ENCODE data around the gene ZNF311. TPM values are rescaled to one million over a fixed set of nuclear protein-coding genes. Genes with fewer than 3 reads are reported as not detected.
A peak's percentile ranks its signal among the peaks of the same experiment; 100 is the strongest.

Gene ZNF311
- total and polyA plus RNA-seq, 4 experiments from 2014 or later, result 0.15 to 0.64 (median 0.33) TPM; not detected in 1

DNA sequence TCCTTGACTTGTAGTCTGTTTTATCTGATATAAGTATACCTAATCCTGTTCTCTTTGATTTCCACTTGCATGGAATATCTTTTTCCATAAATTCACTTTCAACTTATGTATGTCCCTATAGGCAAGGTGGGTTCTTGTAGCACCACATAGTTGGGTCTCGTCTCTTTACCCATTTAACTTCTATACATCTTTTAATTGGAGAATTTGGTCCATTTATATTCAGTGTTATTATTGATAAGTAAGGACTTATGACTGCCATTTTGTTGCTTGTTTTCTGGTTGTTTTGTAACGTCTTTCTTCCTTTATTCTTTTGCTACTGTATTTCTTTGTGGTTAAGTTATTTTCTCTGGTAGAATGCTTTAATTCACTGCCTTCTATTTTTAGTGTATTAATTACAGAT, 14.5 kb upstream of the ZNF311 start:
- peaks cover 0 to 11% (median 4%) of the 10 kb centered on the region in 8 donors for H3K9me3 Mint-ChIP-seq
- H3K36me3 Mint-ChIP-seq, result no peaks in the 10 kb centered on the region
- H3K27me3 Mint-ChIP-seq, result peaks cover 15 to 19% of the 10 kb centered on the region in 2 donors
- peak overlapping the region in 1 of 7 donors; percentile 58 for H3K27ac Mint-ChIP-seq
- Histone ChIP-seq H3K27me3 (ENCODE audit: insufficient read depth, low read length) (peaks cover under 1% of the 10 kb centered on the region), H3K9me3 (ENCODE audit: control insufficient read depth in 1 of 2, low read length in 2 of 2) (no peaks in the 10 kb centered on the region), H3K36me3 (ENCODE audit: insufficient read depth, low read length) (no peaks in the 10 kb centered on the region), H3K4me3 (ENCODE audit: low read length in 2 of 2) (no peak overlapping the region), H3K4me1 (ENCODE audit: insufficient read depth, low read length) (peaks cover 6% of the 10 kb centered on the region), H3K27ac (ENCODE audit: low read depth, low read length) (no peak overlapping the region)
- DNase-seq, result no peak
- intact Hi-C loops (cut with micrococcal nuclease), result no loop called here
- CTCF ChIA-PET (ENCODE audit: partially characterized antibody), result interaction anchor here (1.1 to 4.1 kb wide), 7 partner anchors 8 to 338 kb away, joined by 3 to 40 read pairs (median 4); no protein-coding TSS in a partner anchor
- H3K4me3 Mint-ChIP-seq, result no peak overlapping the region
- POLR2A ChIA-PET (ENCODE audit: partially characterized antibody), result no interaction called here
- H3K4me1 Mint-ChIP-seq, result peaks cover 10 to 18% (median 14%) of the 10 kb centered on the region in 4 donors

DNA sequence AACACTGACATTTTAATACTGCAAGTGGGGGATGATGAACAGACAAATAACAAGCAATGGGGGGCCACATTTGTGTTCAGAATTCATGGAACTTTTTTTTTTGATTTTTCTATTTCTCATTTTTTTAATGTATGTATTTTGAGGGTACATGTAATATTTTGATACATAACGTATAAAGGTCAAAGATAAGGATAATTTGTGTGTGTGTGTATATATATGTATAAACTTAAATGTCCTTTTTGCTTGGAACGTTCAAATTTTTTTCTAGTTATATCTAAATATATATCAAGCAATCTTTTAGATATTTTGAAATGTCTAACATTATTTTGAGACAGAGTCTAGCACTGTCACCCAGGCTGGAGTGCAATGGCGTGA, 12.3 kb upstream of the ZNF311 start:
- Histone ChIP-seq H3K4me3 (ENCODE audit: low read length in 2 of 2) (no peak overlapping the region), H3K4me1 (ENCODE audit: insufficient read depth, low read length) (peaks cover 6% of the 10 kb centered on the region), H3K36me3 (ENCODE audit: insufficient read depth, low read length) (no peaks in the 10 kb centered on the region), H3K9me3 (ENCODE audit: control insufficient read depth in 1 of 2, low read length in 2 of 2) (no peaks in the 10 kb centered on the region), H3K27me3 (ENCODE audit: insufficient read depth, low read length) (no peaks in the 10 kb centered on the region), H3K27ac (ENCODE audit: low read depth, low read length) (no peak overlapping the region)
- H3K4me3 Mint-ChIP-seq, result peak overlapping the region in 7 of 8 donors; percentile 85 to 97 (median 90)
- CTCF ChIA-PET (ENCODE audit: partially characterized antibody), result interaction anchor here (1.0 to 4.1 kb wide), 2 partner anchors 180 to 326 kb away, joined by 3 to 40 read pairs; no protein-coding TSS in a partner anchor
- no peaks in the 10 kb centered on the region for H3K36me3 Mint-ChIP-seq
- peak overlapping the region in 1 of 7 donors; percentile 76 for H3K27ac Mint-ChIP-seq
- DNase-seq, result no peak
- H3K9me3 Mint-ChIP-seq, result peaks cover 0 to 11% (median 4%) of the 10 kb centered on the region in 8 donors
- POLR2A ChIA-PET (ENCODE audit: partially characterized antibody), result interaction anchor here (1.3 kb wide), 1 partner anchor 180 kb away, joined by 4 read pairs; no protein-coding TSS in a partner anchor
- peaks cover 11 to 14% of the 10 kb centered on the region in 2 donors for H3K27me3 Mint-ChIP-seq
- H3K4me1 Mint-ChIP-seq, result peaks cover 10 to 18% (median 14%) of the 10 kb centered on the region in 4 donors
- intact Hi-C loops (cut with micrococcal nuclease), result loop anchor here (1.0 to 2.0 kb wide), 5 partner anchors 29 to 571 kb away; no protein-coding TSS in a partner anchor

DNA sequence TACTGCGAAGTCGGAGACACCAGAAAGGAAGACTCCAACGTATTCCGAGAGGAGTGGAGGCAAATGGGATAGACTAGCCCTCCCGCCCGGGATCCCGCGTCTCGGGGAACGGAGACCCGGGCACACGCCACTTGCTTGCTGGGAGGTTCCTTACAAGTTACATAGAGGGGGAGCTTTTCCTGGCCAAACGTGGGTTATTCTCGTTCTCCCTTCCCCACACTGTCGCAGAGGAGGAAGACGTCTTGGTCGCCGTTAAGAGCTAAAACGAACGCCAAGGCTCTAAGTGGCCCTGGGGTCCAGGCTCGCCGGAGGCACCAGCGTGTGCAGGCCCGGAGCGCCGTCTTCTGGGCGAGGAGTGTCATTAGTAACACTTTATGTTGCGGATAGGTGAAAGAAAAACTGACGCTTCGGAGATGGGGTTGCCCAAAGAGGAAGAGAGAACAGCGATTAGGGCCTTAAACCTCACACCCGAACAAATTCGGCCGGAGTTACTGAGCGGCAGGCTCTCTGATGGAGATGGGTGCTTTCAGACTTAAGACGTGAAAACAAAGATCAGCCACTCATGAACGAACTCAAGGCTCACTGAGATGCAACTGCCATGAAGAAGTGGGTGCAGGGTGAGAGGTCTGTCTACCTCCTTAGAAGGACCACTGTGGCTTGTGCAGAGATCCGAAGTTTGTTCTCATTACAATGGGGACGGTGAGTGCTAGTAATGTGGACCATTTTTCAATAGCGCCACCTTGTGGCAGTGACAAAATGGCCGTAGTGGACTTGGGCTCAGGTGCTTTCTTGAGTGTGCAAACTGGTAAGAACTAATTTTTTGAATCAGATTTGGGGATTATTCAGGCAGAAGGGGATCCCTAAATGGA, 11.7 kb upstream of the ZNF311 start:
- peak; percentile 79 to 82 (median 81) for DNase-seq
- Mint-ChIP-seq H3K4me3 (peak overlapping the region; percentile 85 to 97 (median 90)), H3K9me3 (peaks cover 0 to 6% (median 3%) of the 10 kb centered on the region in 8 donors), H3K27me3 (peaks cover 7 to 11% of the 10 kb centered on the region in 2 donors), H3K4me1 (peaks cover 10 to 21% (median 15%) of the 10 kb centered on the region in 4 donors), H3K27ac (peak overlapping the region; percentile 70 to 92 (median 82)), H3K36me3 (no peaks in the 10 kb centered on the region)
- no peaks in the 10 kb centered on the region for H3K27me3 ChIP-seq (ENCODE audit: insufficient read depth, low read length)
- H3K9me3 ChIP-seq (ENCODE audit: control insufficient read depth in 1 of 2, low read length in 2 of 2), result no peaks in the 10 kb centered on the region
- H3K4me1 ChIP-seq (ENCODE audit: insufficient read depth, low read length), result peaks cover 10% of the 10 kb centered on the region
- CTCF ChIA-PET (ENCODE audit: partially characterized antibody), result interaction anchor here (0.7 to 8.7 kb wide), 42 partner anchors 12 to 574 kb away, joined by 3 to 197 read pairs (median 4); partner anchors contain the start of genes TRIM27 and ZNF311
- H3K27ac ChIP-seq (ENCODE audit: low read depth, low read length), result peak overlapping the region; percentile 9
- H3K4me3 ChIP-seq (ENCODE audit: low read length in 2 of 2), result peak overlapping the region; percentile 55 to 58
- intact Hi-C loops (cut with micrococcal nuclease), result loop anchor here (1.0 to 2.0 kb wide), 9 partner anchors 28 to 1828 kb away; partner anchors contain the start of gene TRIM27
- POLR2A ChIA-PET (ENCODE audit: partially characterized antibody), result interaction anchor here (1.0 to 2.2 kb wide), 14 partner anchors 32 to 191 kb away, joined by 3 to 32 read pairs (median 4); partner anchors contain the start of gene TRIM27
- no peaks in the 10 kb centered on the region for H3K36me3 ChIP-seq (ENCODE audit: insufficient read depth, low read length)

DNA sequence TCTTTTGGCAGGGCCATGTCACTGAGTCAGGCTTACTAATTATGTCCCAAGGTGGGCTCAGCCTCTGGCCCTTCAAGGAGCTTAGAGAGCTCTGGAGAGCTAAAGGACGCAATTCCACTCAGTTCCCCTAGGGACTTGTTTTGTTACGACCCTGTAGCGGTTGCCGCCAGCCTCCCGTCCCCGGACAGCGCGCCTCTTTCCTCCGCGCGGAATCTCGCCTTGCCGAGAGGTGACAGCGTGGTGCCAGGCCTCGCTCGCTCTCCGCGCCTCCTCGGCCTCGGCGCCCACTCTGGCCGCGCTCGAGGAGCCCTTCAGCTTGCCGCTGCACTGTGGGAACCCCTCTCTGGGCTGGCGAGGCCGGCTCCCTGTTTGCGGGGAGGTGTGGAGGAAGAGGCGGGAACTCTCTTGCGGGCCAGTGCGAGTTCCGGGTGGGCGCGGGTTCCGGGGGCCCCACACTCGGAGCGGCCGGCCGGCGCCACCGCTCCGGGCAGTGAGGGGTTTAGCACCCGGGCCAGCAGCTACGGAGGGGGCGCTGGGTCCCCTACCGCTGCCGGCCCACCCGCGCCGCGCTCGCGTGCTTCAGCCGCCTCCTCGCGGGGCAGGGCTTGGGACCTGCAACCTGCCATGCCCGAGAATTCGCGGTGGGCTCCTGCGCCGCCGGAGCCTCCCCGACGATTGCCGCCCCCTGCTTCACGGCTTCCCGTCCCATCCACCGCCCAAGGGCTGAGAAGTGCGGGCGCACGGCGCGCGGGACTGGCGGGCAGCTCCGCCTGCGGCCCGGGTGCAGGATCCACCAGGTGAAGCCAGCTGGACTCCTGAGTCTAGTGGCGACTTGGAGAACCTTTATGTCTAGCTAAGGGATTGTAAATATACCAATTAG, 9.9 kb upstream of the ZNF311 start:
- Mint-ChIP-seq H3K4me1 (peaks cover 16 to 30% (median 24%) of the 10 kb centered on the region in 4 donors), H3K4me3 (peak overlapping the region in 4 of 8 donors; percentile 85 to 97 (median 90)), H3K27me3 (peaks cover 9 to 11% of the 10 kb centered on the region in 2 donors), H3K36me3 (peaks cover 0 to 3% of the 10 kb centered on the region in 2 donors), H3K27ac (no peak overlapping the region), H3K9me3 (peaks cover 0 to 6% (median under 1%) of the 10 kb centered on the region in 8 donors)
- Histone ChIP-seq H3K27me3 (ENCODE audit: insufficient read depth, low read length) (no peaks in the 10 kb centered on the region), H3K36me3 (ENCODE audit: insufficient read depth, low read length) (no peaks in the 10 kb centered on the region), H3K4me1 (ENCODE audit: insufficient read depth, low read length) (peaks cover 11% of the 10 kb centered on the region), H3K4me3 (ENCODE audit: low read length in 2 of 2) (no peak overlapping the region), H3K27ac (ENCODE audit: low read depth, low read length) (no peak overlapping the region), H3K9me3 (ENCODE audit: control insufficient read depth in 1 of 2, low read length in 2 of 2) (no peaks in the 10 kb centered on the region)
- ChIA-PET CTCF (ENCODE audit: partially characterized antibody) (interaction anchor here (1.2 to 8.7 kb wide), 18 partner anchors 10 to 336 kb away, joined by 3 to 197 read pairs (median 8); partner anchors contain the start of genes TRIM27 and ZNF311), POLR2A (ENCODE audit: partially characterized antibody) (interaction anchor here (1.1 to 2.2 kb wide), 6 partner anchors 74 to 177 kb away, joined by 3 to 32 read pairs (median 6); partner anchors contain the start of gene TRIM27)
- DNase-seq, result no peak
- intact Hi-C loops (cut with micrococcal nuclease), result no loop called here

DNA sequence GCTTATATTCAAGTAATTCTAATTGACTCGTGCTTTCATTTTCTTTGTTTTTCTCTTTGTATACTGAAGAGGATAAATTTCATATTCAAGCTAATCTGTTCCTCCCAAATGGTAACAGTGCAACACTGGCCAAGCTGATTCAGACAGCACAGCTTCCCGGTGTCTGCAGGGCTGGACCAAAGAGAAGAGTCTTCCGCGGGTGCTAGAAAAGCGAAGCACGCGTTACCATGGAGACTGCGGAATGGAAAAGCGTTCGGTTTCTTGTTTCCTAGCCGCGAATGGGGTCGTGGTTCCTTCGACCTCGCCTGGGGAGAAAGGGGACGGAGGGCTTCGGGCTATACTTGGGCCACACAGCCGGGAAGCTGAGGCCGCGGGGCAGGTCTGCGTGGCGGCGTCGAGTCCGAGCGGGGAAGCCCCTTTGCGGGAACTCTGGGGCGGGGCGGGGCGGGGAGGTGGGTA, 6.2 kb upstream of the ZNF311 start:
- H3K27ac ChIP-seq (ENCODE audit: low read depth, low read length), result no peak overlapping the region
- H3K4me3 ChIP-seq (ENCODE audit: low read length in 2 of 2), result peak overlapping the region; percentile 30 to 43
- CTCF ChIA-PET (ENCODE audit: partially characterized antibody), result interaction anchor here (0.6 to 8.7 kb wide), 5 partner anchors 9 to 640 kb away, joined by 3 to 197 read pairs (median 3); no protein-coding TSS in a partner anchor
- DNase-seq, result peak; percentile 44 to 67 (median 48)
- Mint-ChIP-seq H3K9me3 (peaks cover 0 to 6% (median under 1%) of the 10 kb centered on the region in 8 donors), H3K27me3 (peaks cover 4 to 9% of the 10 kb centered on the region in 2 donors), H3K27ac (peak overlapping the region; percentile 69 to 94 (median 88)), H3K4me3 (peak overlapping the region; percentile 84 to 96 (median 90)), H3K36me3 (peaks cover 0 to 3% of the 10 kb centered on the region in 2 donors), H3K4me1 (peaks cover 12 to 24% (median 17%) of the 10 kb centered on the region in 4 donors)
- H3K36me3 ChIP-seq (ENCODE audit: insufficient read depth, low read length), result no peaks in the 10 kb centered on the region
- POLR2A ChIA-PET (ENCODE audit: partially characterized antibody), result interaction anchor here (0.8 to 1.5 kb wide), 7 partner anchors 9 to 174 kb away, joined by 3 to 5 read pairs (median 3); no protein-coding TSS in a partner anchor
- intact Hi-C loops (cut with micrococcal nuclease), result no loop called here
- H3K4me1 ChIP-seq (ENCODE audit: insufficient read depth, low read length), result peaks cover 9% of the 10 kb centered on the region
- no peaks in the 10 kb centered on the region for H3K9me3 ChIP-seq (ENCODE audit: control insufficient read depth in 1 of 2, low read length in 2 of 2)
- H3K27me3 ChIP-seq (ENCODE audit: insufficient read depth, low read length), result no peaks in the 10 kb centered on the region

DNA sequence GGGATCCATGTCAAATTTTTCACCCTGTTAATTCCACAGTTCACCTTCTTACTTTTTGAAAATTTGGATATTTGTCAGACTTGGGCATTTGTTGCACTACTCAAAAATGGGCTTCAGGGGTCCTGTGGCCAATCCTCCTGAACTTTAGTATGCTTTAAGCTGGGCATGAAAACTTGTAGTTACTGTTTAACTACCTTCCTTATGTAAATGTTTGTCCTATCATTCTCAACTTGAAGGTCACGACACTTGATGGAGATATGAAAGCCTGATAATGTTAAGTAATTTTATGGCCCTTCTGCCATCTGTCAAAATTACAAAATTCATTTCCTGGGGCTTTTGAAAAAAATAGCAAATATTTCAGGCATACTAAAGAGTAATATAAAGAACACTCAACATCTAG, 4.2 kb upstream of the ZNF311 start:
- intact Hi-C loops (cut with micrococcal nuclease), result no loop called here
- Histone ChIP-seq H3K36me3 (ENCODE audit: insufficient read depth, low read length) (no peaks in the 10 kb centered on the region), H3K9me3 (ENCODE audit: control insufficient read depth in 1 of 2, low read length in 2 of 2) (no peaks in the 10 kb centered on the region), H3K4me3 (ENCODE audit: low read length in 2 of 2) (no peak overlapping the region), H3K27me3 (ENCODE audit: insufficient read depth, low read length) (no peaks in the 10 kb centered on the region), H3K27ac (ENCODE audit: low read depth, low read length) (no peak overlapping the region), H3K4me1 (ENCODE audit: insufficient read depth, low read length) (peaks cover 24% of the 10 kb centered on the region)
- Mint-ChIP-seq H3K4me3 (no peak overlapping the region), H3K9me3 (peaks cover 0 to 1% (median 0%) of the 10 kb centered on the region in 8 donors), H3K27ac (no peak overlapping the region), H3K27me3 (peaks cover 4 to 9% of the 10 kb centered on the region in 2 donors), H3K36me3 (peaks cover 0 to 6% of the 10 kb centered on the region in 2 donors), H3K4me1 (peaks cover 15 to 36% (median 26%) of the 10 kb centered on the region in 4 donors)
- DNase-seq, result no peak
- ChIA-PET CTCF (ENCODE audit: partially characterized antibody) (interaction anchor here (8.7 kb wide), 1 partner anchor 172 kb away, joined by 197 read pairs; no protein-coding TSS in a partner anchor), POLR2A (ENCODE audit: partially characterized antibody) (no interaction called here)
